Smooth muscle cell (in vitro differentiated cells): ENCODE data around the gene HELZ. TPM values are rescaled to one million over a fixed set of nuclear protein-coding genes. Genes with fewer than 3 reads are reported as not detected.

Source experiments
- DNase-seq: peaks from one replicate; lab custom pipeline; 2025; ENCODE audit not compliant: unreplicated experiment; lab: John Stamatoyannopoulos, UW
- H2AFZ ChIP-seq: fragments of 200-600 bp; sonication (generic); 2 replicates; pipeline ENCODE4 v1.6.0; 2016; ENCODE audit warnings: antibody characterized with exemption, low read depth, mild to moderate bottlenecking
- H3F3A ChIP-seq: fragments of 200-600 bp; sonication (generic); 2 replicates; pipeline ENCODE4 v1.6.0; 2017; ENCODE audit warnings: antibody characterized with exemption, low read depth
- H3K27ac ChIP-seq: fragments of 200-600 bp; sonication (generic); 2 replicates; pipeline ENCODE4 v1.5.1; 2016; ENCODE audit warnings: low read depth, mild to moderate bottlenecking
- H3K27me3 ChIP-seq: fragments of 200-600 bp; sonication (generic); 2 replicates; pipeline ENCODE4 v1.6.1; 2016; ENCODE audit warnings: low read depth, mild to moderate bottlenecking
- H3K36me3 ChIP-seq: fragments of 200-600 bp; sonication (generic); 2 replicates; pipeline ENCODE4 v1.5.1; 2016; ENCODE audit warnings: low read depth
- H3K4me1 ChIP-seq: fragments of 200-600 bp; sonication (generic); 2 replicates; pipeline ENCODE4 v1.5.1; 2016; ENCODE audit warnings: low read depth
- H3K4me2 ChIP-seq: fragments of 200-600 bp; sonication (generic); 2 replicates; pipeline ENCODE4 v1.6.0; 2016; ENCODE audit warnings: mild to moderate bottlenecking
- H3K4me3 ChIP-seq: fragments of 200-600 bp; sonication (generic); 2 replicates; pipeline ENCODE4 v1.5.1; 2016; ENCODE audit warnings: mild to moderate bottlenecking
- H3K79me2 ChIP-seq: fragments of 200-600 bp; sonication (generic); 2 replicates; pipeline ENCODE4 v1.6.0; 2016; ENCODE audit warnings: low read depth, mild to moderate bottlenecking
- H3K9ac ChIP-seq: fragments of 200-600 bp; sonication (generic); 2 replicates; pipeline ENCODE4 v1.6.0; 2016; ENCODE audit warnings: low read depth
- H3K9me3 ChIP-seq: fragments of 200-600 bp; sonication (generic); replicated peaks from 2 replicates; pipeline ENCODE4 v1.5.1; 2016; ENCODE audit warnings: low read depth
- H4K20me1 ChIP-seq: fragments of 200-600 bp; sonication (generic); 2 replicates; pipeline ENCODE4 v1.6.0; 2016; ENCODE audit warnings: low read depth
- CTCF ChIP-seq: fragments of 200-600 bp; sonication (generic); IDR thresholded peaks from 2 replicates; pipeline ENCODE4 v1.5.1; 2017; ENCODE audit warnings: borderline replicate concordance, mild to moderate bottlenecking, antibody characterized with exemption; ENCODE audit not compliant: insufficient read depth, poor library complexity, severe bottlenecking
- WGBS: methylation state at CpG from one replicate; pipeline ENCODE4 v1.1.7; 2016; ENCODE audit warnings: low lambda C conversion rate; 5-methylcytosine and 5-hydroxymethylcytosine counted together
- polyA plus RNA-seq: library from polyadenylated mRNA; unstranded; fragments of >200 nt; fragmentation: Nextera tagmentation; extraction: Ambion mirVana; gene quantifications from 2 replicates; pipeline ENCODE4 v1.2.1, GENCODE V29; 2016
- total RNA-seq: library from RNA; depleted of rRNA; stranded (reverse); fragments of >200 nt; gene quantifications from 2 replicates; pipeline ENCODE4 v1.2.3, GENCODE V29; 2014

HELZ gene
- total and polyA plus RNA-seq, 2 experiments from 2014 or later, result 18.8 to 34.4 TPM

GRCh38 chr17:67266496-67266895 is 21.5 kb upstream of the HELZ start:
- H3K27me3 ChIP-seq, result no peaks in the 10 kb centered on the region
- TF ChIP-seq CTCF, result no peak

GRCh38 chr17:67265436-67266019 is 20.5 kb upstream of the HELZ start:
- no peak for DNase-seq

More at GRCh38 chr17:67266496-67266895, 21.5 kb upstream of the HELZ start:
- no peaks in the 10 kb centered on the region for H3K79me2 ChIP-seq
- no peaks in the 10 kb centered on the region for H3K36me3 ChIP-seq
- H2AFZ ChIP-seq, result no peak overlapping the region
- no peaks in the 10 kb centered on the region for H3F3A ChIP-seq
- H4K20me1 ChIP-seq, result no peaks in the 10 kb centered on the region
- no peak for DNase-seq
- no peak overlapping the region for H3K27ac ChIP-seq
- H3K4me2 ChIP-seq, result no peak overlapping the region
- over 99% methylated on average over 7 of the region's 7 CpGs for WGBS
- H3K9ac ChIP-seq, result no peak overlapping the region
- H3K4me3 ChIP-seq, result no peak overlapping the region
- H3K4me1 ChIP-seq, result peaks cover 7% of the 10 kb centered on the region
- H3K9me3 ChIP-seq, result no peaks in the 10 kb centered on the region

GRCh38 chr17:67262435-67263117 is 17.6 kb upstream of the HELZ start:
- 65% methylated on average over 7 of the region's 7 CpGs for WGBS
- Histone ChIP-seq H2AFZ (peak overlapping the region; percentile 4), H3F3A (no peaks in the 10 kb centered on the region), H4K20me1 (no peaks in the 10 kb centered on the region), H3K27me3 (no peaks in the 10 kb centered on the region), H3K27ac (no peak overlapping the region), H3K4me1 (peaks cover 7% of the 10 kb centered on the region), H3K9me3 (no peaks in the 10 kb centered on the region), H3K36me3 (no peaks in the 10 kb centered on the region), H3K9ac (no peak overlapping the region), H3K4me2 (no peak overlapping the region), H3K4me3 (no peak overlapping the region), H3K79me2 (no peaks in the 10 kb centered on the region)
- no peak for DNase-seq
- TF ChIP-seq CTCF, result no peak

More at GRCh38 chr17:67265436-67266019, 20.5 kb upstream of the HELZ start:
- H4K20me1 ChIP-seq, result no peaks in the 10 kb centered on the region
- no peak overlapping the region for H3K9ac ChIP-seq
- WGBS, result 87% methylated on average over 4 of the region's 4 CpGs
- no peaks in the 10 kb centered on the region for H3K9me3 ChIP-seq
- no peak for TF ChIP-seq CTCF
- no peak overlapping the region for H3K4me2 ChIP-seq
- H3K27me3 ChIP-seq, result no peaks in the 10 kb centered on the region
- no peak overlapping the region for H3K4me3 ChIP-seq
- no peaks in the 10 kb centered on the region for H3F3A ChIP-seq
- H3K27ac ChIP-seq, result no peak overlapping the region
- no peaks in the 10 kb centered on the region for H3K79me2 ChIP-seq
- peaks cover 7% of the 10 kb centered on the region for H3K4me1 ChIP-seq
- H2AFZ ChIP-seq, result no peak overlapping the region
- no peaks in the 10 kb centered on the region for H3K36me3 ChIP-seq
